Panc1 (cell line): Measurements from ENCODE around the gene CCDC178.

Source experiments
- CTCF ChIP-seq: fragments of 450-650 bp; IDR thresholded peaks from 2 replicates; pipeline ENCODE4 v1.5.1; 2017; ENCODE audit warnings: mild to moderate bottlenecking
- TF ChIP-seq, protein P1 (sequence below), 2 experiments: IDR thresholded peaks; 2 replicates each; pipeline ENCODE4 v1.6.1; 2011 to 2012; ENCODE audit warnings: low read depth in 2 of 2, control low read depth in 1 of 2, low read length in 1 of 2, mild to moderate bottlenecking in 1 of 2, moderate library complexity in 1 of 2; ENCODE audit not compliant: insufficient read depth in 1 of 2

GRCh38 chr18:32937597-32937996 is 502.9 kb downstream of the CCDC178 start:
- TF ChIP-seq CTCF, result no peak
- TF ChIP-seq, protein P1, sequence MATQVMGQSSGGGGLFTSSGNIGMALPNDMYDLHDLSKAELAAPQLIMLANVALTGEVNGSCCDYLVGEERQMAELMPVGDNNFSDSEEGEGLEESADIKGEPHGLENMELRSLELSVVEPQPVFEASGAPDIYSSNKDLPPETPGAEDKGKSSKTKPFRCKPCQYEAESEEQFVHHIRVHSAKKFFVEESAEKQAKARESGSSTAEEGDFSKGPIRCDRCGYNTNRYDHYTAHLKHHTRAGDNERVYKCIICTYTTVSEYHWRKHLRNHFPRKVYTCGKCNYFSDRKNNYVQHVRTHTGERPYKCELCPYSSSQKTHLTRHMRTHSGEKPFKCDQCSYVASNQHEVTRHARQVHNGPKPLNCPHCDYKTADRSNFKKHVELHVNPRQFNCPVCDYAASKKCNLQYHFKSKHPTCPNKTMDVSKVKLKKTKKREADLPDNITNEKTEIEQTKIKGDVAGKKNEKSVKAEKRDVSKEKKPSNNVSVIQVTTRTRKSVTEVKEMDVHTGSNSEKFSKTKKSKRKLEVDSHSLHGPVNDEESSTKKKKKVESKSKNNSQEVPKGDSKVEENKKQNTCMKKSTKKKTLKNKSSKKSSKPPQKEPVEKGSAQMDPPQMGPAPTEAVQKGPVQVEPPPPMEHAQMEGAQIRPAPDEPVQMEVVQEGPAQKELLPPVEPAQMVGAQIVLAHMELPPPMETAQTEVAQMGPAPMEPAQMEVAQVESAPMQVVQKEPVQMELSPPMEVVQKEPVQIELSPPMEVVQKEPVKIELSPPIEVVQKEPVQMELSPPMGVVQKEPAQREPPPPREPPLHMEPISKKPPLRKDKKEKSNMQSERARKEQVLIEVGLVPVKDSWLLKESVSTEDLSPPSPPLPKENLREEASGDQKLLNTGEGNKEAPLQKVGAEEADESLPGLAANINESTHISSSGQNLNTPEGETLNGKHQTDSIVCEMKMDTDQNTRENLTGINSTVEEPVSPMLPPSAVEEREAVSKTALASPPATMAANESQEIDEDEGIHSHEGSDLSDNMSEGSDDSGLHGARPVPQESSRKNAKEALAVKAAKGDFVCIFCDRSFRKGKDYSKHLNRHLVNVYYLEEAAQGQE (IDR thresholded peaks at IDR 0.05; ENCODE audit: insufficient read depth in 1 of 2, low read depth in 2 of 2, low read length in 1 of 2), result no peak
